HT-29 (cell line): ENCODE results near the gene MAGI1. TPM values are rescaled to one million over a fixed set of nuclear protein-coding genes. Genes with fewer than 3 reads are reported as not detected.

ENCODE experiments used
- DNase-seq: peaks from one replicate; pipeline ENCODE4 v3.0.0-alpha.2; 2015; ENCODE audit warnings: low spot score
- total RNA-seq: library from RNA; depleted of rRNA; stranded (reverse); fragments of >200 nt; shearing (Covaris generic); gene quantifications from 2 replicates; pipeline ENCODE4 v1.2.3, GENCODE V29; 2014

Gene MAGI1
- total RNA-seq, 1 experiment from 2014 or later = 15.6 TPM

GRCh38 chr3:65717676-65718346, 320.9 kb downstream of the MAGI1 start:
- DNase-seq = no peak

- DNase-seq = no peak
Measured at GRCh38 chr3:65716071-65716751, 322.5 kb downstream of the MAGI1 start.

GRCh38 chr3:65714134-65714533, 324.6 kb downstream of the MAGI1 start:
- DNase-seq = no peak

GRCh38 chr3:65713016-65713415, 325.7 kb downstream of the MAGI1 start:
- DNase-seq = no peak

- no peak for DNase-seq
Measured at GRCh38 chr3:65712140-65712539, 326.6 kb downstream of the MAGI1 start.

- no peak for DNase-seq
Measured at GRCh38 chr3:65706776-65707568, 331.7 kb downstream of the MAGI1 start.

- no peak for DNase-seq
Measured at GRCh38 chr3:65706301-65706700, 332.4 kb downstream of the MAGI1 start.

GRCh38 chr3:65703820-65704219, 334.9 kb downstream of the MAGI1 start:
- DNase-seq = no peak

- DNase-seq = no peak
Measured at GRCh38 chr3:65703026-65703425, 335.7 kb downstream of the MAGI1 start.

GRCh38 chr3:65702202-65702601, 336.5 kb downstream of the MAGI1 start:
- DNase-seq = no peak

GRCh38 chr3:65701516-65701915, 337.2 kb downstream of the MAGI1 start:
- no peak for DNase-seq

- no peak for DNase-seq
Measured at GRCh38 chr3:65689436-65689835, 349.3 kb downstream of the MAGI1 start.

- no peak for DNase-seq
Measured at GRCh38 chr3:65687741-65688140, 351.0 kb downstream of the MAGI1 start.

- no peak for DNase-seq
Measured at GRCh38 chr3:65685621-65686235, 353.0 kb downstream of the MAGI1 start.

- no peak for DNase-seq
Measured at GRCh38 chr3:65678516-65678915, 360.2 kb downstream of the MAGI1 start.

- no peak for DNase-seq
Measured at GRCh38 chr3:65677486-65678010, 361.2 kb downstream of the MAGI1 start.

- no peak for DNase-seq
Measured at GRCh38 chr3:65676580-65676979, 362.1 kb downstream of the MAGI1 start.

- DNase-seq = no peak
Measured at GRCh38 chr3:65675011-65675410, 363.7 kb downstream of the MAGI1 start.

GRCh38 chr3:65674226-65674625, 364.5 kb downstream of the MAGI1 start:
- no peak for DNase-seq

GRCh38 chr3:65672871-65673815, 365.6 kb downstream of the MAGI1 start:
- peak; percentile 43 for DNase-seq

GRCh38 chr3:65672061-65672460, 366.7 kb downstream of the MAGI1 start:
- no peak for DNase-seq
